Thyroid gland (tissue), 4 donors: ENCODE results near the gene ZNF644. TPM values are rescaled to one million over a fixed set of nuclear protein-coding genes. Genes with fewer than 3 reads are reported as not detected.

Source experiments
- DNase-seq, 2 donors: peaks; one replicate each; pipeline ENCODE4 v3.0.0-alpha.2; 2019
- H3K27ac ChIP-seq, 3 donors: fragments of 200-600 bp; sonication (generic); 1 replicate in 2 of 3; 2 replicates in 1 of 3; pipeline ENCODE4 v1.5.1; 2016 to 2019; ENCODE audit warnings: mild to moderate bottlenecking in 1 of 3, moderate library complexity in 1 of 3
- H3K27me3 ChIP-seq: fragments of 200-600 bp; sonication (generic); one replicate; pipeline ENCODE4 v1.5.1; 2019
- H3K36me3 ChIP-seq, 2 donors: fragments of 200-600 bp; sonication (generic); one replicate each; pipeline ENCODE4 v1.5.1; 2016 to 2019
- H3K4me1 ChIP-seq, 2 donors: fragments of 200-600 bp; sonication (generic); one replicate each; pipeline ENCODE4 v1.5.1; 2017 to 2019
- H3K4me3 ChIP-seq, 3 donors: fragments of 200-600 bp; sonication (generic); replicated peaks in 1 of 3; 1 replicate in 2 of 3; 2 replicates in 1 of 3; pipeline ENCODE4 v1.5.1; 2016; ENCODE audit warnings: mild to moderate bottlenecking in 1 of 3
- H3K9me3 ChIP-seq: fragments of 200-600 bp; sonication (generic); one replicate; pipeline ENCODE4 v1.5.1; 2017
- CTCF ChIP-seq, 6 experiments: fragments of 200-600 bp in 3 of 6; fragments of 450-650 bp in 3 of 6; sonication (generic) in 3 of 6; IDR thresholded peaks; one replicate each; pipeline ENCODE4 v1.5.1; 2016 to 2019; ENCODE audit warnings: antibody characterized with exemption in 6 of 6, mild to moderate bottlenecking in 2 of 6, inconsistent platforms in 1 of 6, moderate library complexity in 1 of 6
- POLR2A ChIP-seq, 2 donors: fragments of 450-650 bp; IDR thresholded peaks; one replicate each; pipeline ENCODE4 v1.6.1; 2017; ENCODE audit warnings: antibody characterized with exemption in 2 of 2, mild to moderate bottlenecking in 2 of 2, moderate library complexity in 1 of 2
- WGBS, 2 donors: methylation state at CpG; one replicate each; pipeline ENCODE4 v1.1.5; 2017; 5-methylcytosine and 5-hydroxymethylcytosine counted together
- intact Hi-C: fragments of 100-400 bp; cut with DNase I; formaldehyde crosslinking; loops from one replicate; pipeline ENCODE4 v1.15.1; 2023
- total RNA-seq, 4 donors: library from RNA; depleted of rRNA; stranded (reverse); fragments of >200 nt; gene quantifications; one replicate each; pipeline ENCODE4 v1.2.3, GENCODE V29; 2016

Gene ZNF644
- total RNA-seq, 4 donors from 2014 or later, result 70.2 to 105 (median 82.4) TPM

- WGBS, 2 donors, result 58 to 69% methylated on average over 3 of the region's 3 CpGs
- H3K36me3 ChIP-seq, result no peaks in the 10 kb centered on the region
- intact Hi-C loops, result no loop called here
Measured at GRCh38 chr1:90882221-90882620, 139.6 kb downstream of the ZNF644 start.

GRCh38 chr1:90881034-90881433 is 140.8 kb downstream of the ZNF644 start:
- Histone ChIP-seq H3K36me3 (no peaks in the 10 kb centered on the region), H3K4me3 (no peak overlapping the region), H3K4me1 (no peaks in the 10 kb centered on the region), H3K9me3 (no peaks in the 10 kb centered on the region), H3K27me3 (no peaks in the 10 kb centered on the region), H3K27ac (no peak overlapping the region)
- intact Hi-C loops, result no loop called here
- no peak for TF ChIP-seq CTCF (IDR thresholded peaks at IDR 0.05)
- TF ChIP-seq POLR2A (IDR thresholded peaks at IDR 0.05), result no peak
- DNase-seq, result no peak

More at GRCh38 chr1:90882221-90882620, 139.6 kb downstream of the ZNF644 start:
- no peak for DNase-seq
- TF ChIP-seq POLR2A (IDR thresholded peaks at IDR 0.05), result no peak
- TF ChIP-seq CTCF (IDR thresholded peaks at IDR 0.05), result no peak
- no peaks in the 10 kb centered on the region for H3K27me3 ChIP-seq
- no peak overlapping the region for H3K4me3 ChIP-seq
- H3K9me3 ChIP-seq, result no peaks in the 10 kb centered on the region
- H3K27ac ChIP-seq, result no peak overlapping the region
- H3K4me1 ChIP-seq, result no peaks in the 10 kb centered on the region

DNA sequence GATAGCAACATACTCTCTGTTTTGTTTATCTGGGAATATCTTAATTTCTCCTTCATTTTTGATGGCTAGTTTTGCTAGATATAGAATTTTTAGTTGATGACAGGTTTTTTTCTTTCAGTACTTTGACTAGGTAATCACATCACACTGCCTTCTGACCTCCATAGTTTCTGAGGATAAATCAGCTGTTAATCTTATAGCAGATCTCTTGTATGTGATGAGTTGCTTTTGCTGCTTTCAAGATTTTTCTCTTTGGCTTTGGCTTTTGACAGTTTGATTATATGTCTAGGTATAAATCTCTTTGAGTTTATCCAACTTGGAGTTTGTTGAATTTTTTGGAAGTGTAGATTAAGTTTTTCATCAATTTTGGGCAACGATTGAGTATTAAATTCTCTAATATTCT is 142.6 kb downstream of the ZNF644 start:
- Histone ChIP-seq H3K9me3 (no peaks in the 10 kb centered on the region), H3K4me3 (no peak overlapping the region), H3K27me3 (no peaks in the 10 kb centered on the region), H3K36me3 (no peaks in the 10 kb centered on the region), H3K27ac (no peak overlapping the region), H3K4me1 (no peaks in the 10 kb centered on the region)
- WGBS, 2 donors, result 96% methylated on average over 1 of the region's 1 CpG
- intact Hi-C loops, result no loop called here
- no peak for TF ChIP-seq CTCF (IDR thresholded peaks at IDR 0.05)
- TF ChIP-seq POLR2A (IDR thresholded peaks at IDR 0.05), result no peak
- no peak for DNase-seq

DNA sequence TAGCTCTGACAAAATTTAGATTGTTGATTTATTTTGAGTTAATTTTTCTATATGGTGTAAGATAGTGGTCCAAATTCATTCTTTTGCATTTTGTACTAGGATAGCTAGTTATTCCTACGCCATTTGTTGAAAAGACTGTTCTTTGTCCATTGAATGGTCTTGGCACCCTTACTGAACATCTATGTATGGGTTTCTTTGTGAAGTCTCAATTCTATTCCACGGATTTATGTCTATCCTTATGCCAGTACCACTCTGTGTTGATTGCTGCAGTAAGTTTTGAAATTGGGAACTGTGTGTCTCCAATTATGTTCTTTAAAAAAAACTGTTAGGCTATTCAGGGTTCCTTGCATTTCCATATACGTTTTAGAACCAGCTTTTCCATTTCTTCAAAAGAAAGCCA is 145.7 kb downstream of the ZNF644 start:
- H3K36me3 ChIP-seq, result no peaks in the 10 kb centered on the region
- no peaks in the 10 kb centered on the region for H3K4me1 ChIP-seq
- no peaks in the 10 kb centered on the region for H3K27me3 ChIP-seq
- TF ChIP-seq CTCF (IDR thresholded peaks at IDR 0.05) (no peak), POLR2A (IDR thresholded peaks at IDR 0.05) (no peak)
- no peak for DNase-seq
- WGBS, 2 donors, result 84 to 85% methylated on average over 3 of the region's 3 CpGs
- intact Hi-C loops, result no loop called here
- H3K27ac ChIP-seq, result no peak overlapping the region
- H3K4me3 ChIP-seq, result no peak overlapping the region
- no peaks in the 10 kb centered on the region for H3K9me3 ChIP-seq
